HepG2 (cell line): ENCODE measurements around the gene RPRML. TPM values are rescaled to one million over a fixed set of nuclear protein-coding genes. Genes with fewer than 3 reads are reported as not detected.

Experiments
- ARNTL ChIP-seq: sonication (generic); formaldehyde crosslinking; IDR thresholded peaks from 2 replicates; pipeline ENCODE4 v1.4.0; 2020; ENCODE audit warnings: mild to moderate bottlenecking, missing genetic modification reagents
- CCAR2 ChIP-seq: fragments of 200-400 bp; formaldehyde crosslinking; optimal IDR thresholded peaks from 2 replicates; pipeline ENCODE3; 2018; ENCODE audit warnings: low read depth, mild to moderate bottlenecking, low read length, moderate library complexity
- CREB1 ChIP-seq, 2 experiments: fragments of 450-650 bp in 1 of 2; IDR thresholded peaks; 2 replicates each; pipeline ENCODE4 v1.6.1; 2016 to 2017; ENCODE audit warnings: control low read depth in 1 of 2, mild to moderate bottlenecking in 1 of 2, missing compliant biosample characterization in 1 of 2, missing genetic modification characterization in 1 of 2
- DR1 ChIP-seq: sonication (generic); formaldehyde crosslinking; IDR thresholded peaks from 2 replicates; pipeline ENCODE4 v1.8.0; 2021; ENCODE audit warnings: mild to moderate bottlenecking, missing genetic modification reagents, inconsistent platforms
- KDM5B ChIP-seq: sonication (generic); formaldehyde crosslinking; IDR thresholded peaks from 2 replicates; pipeline ENCODE4 v1.4.0; 2020; ENCODE audit warnings: missing genetic modification reagents, mild to moderate bottlenecking, borderline replicate concordance
- MAF1 ChIP-seq: sonication (generic); formaldehyde crosslinking; IDR thresholded peaks from 2 replicates; pipeline ENCODE4 v1.5.0; 2020; ENCODE audit warnings: missing genetic modification reagents, borderline replicate concordance
- MBNL3 ChIP-seq: fragments of 250-450 bp; sonication (Bioruptor Pico); conservative IDR thresholded peaks from 2 replicates; pipeline ENCODE4 v1.8.0; 2022; ENCODE audit warnings: mild to moderate bottlenecking, inconsistent platforms
- NFATC3 ChIP-seq: sonication (generic); formaldehyde crosslinking; IDR thresholded peaks from 2 replicates; pipeline ENCODE4 v1.5.1; 2020; ENCODE audit warnings: mild to moderate bottlenecking, missing genetic modification reagents
- REL ChIP-seq: sonication (generic); formaldehyde crosslinking; conservative IDR thresholded peaks from 2 replicates; pipeline ENCODE4 v1.8.0; 2022; ENCODE audit warnings: mild to moderate bottlenecking, missing genetic modification reagents, moderate library complexity
- RNF2 ChIP-seq: fragments of 450-650 bp; conservative IDR thresholded peaks from 2 replicates; pipeline ENCODE4 v1.6.1; 2016; ENCODE audit warnings: low read depth
- SALL1 ChIP-seq: sonication (generic); formaldehyde crosslinking; IDR thresholded peaks from 2 replicates; pipeline ENCODE4 v1.8.0; 2022; ENCODE audit warnings: mild to moderate bottlenecking, missing genetic modification reagents
- SALL2 ChIP-seq: sonication (generic); formaldehyde crosslinking; IDR thresholded peaks from 2 replicates; pipeline ENCODE4 v1.8.1; 2023; ENCODE audit warnings: mild to moderate bottlenecking, missing genetic modification reagents, inconsistent platforms
- SIN3A ChIP-seq: IDR thresholded peaks from 2 replicates; pipeline ENCODE4 v1.6.1; 2011; ENCODE audit warnings: low read depth, mild to moderate bottlenecking, control low read depth, low read length, borderline replicate concordance
- SMC3 ChIP-seq: IDR thresholded peaks from 2 replicates; pipeline ENCODE4 v1.6.1; 2011; ENCODE audit warnings: low read length, improper control_type of control experiment
- YEATS4 ChIP-seq: sonication (generic); formaldehyde crosslinking; IDR thresholded peaks from 2 replicates; pipeline ENCODE4 v1.4.0; 2020; ENCODE audit warnings: missing genetic modification reagents, borderline replicate concordance
- ZNF180 ChIP-seq: sonication (generic); formaldehyde crosslinking; IDR thresholded peaks from 2 replicates; pipeline ENCODE4 v1.4.0; 2020; ENCODE audit warnings: low read depth, missing genetic modification reagents, borderline replicate concordance
- ZNF3 ChIP-seq: IDR thresholded peaks from 2 replicates; pipeline ENCODE4 v1.7.0; 2017; ENCODE audit warnings: inconsistent platforms
- ZNF333 ChIP-seq: sonication (generic); formaldehyde crosslinking; IDR thresholded peaks from 2 replicates; pipeline ENCODE4 v1.4.0; 2020; ENCODE audit warnings: mild to moderate bottlenecking, missing genetic modification reagents, borderline replicate concordance
- ZNF709 ChIP-seq: sonication (generic); formaldehyde crosslinking; IDR thresholded peaks from 2 replicates; pipeline ENCODE4 v1.5.0; 2020; ENCODE audit warnings: mild to moderate bottlenecking, missing genetic modification reagents
- ZNF83 ChIP-seq: sonication (generic); formaldehyde crosslinking; IDR thresholded peaks from 2 replicates; pipeline ENCODE4 v1.4.0; 2020; ENCODE audit warnings: missing genetic modification reagents, mild to moderate bottlenecking, borderline replicate concordance
- polyA plus RNA-seq, 8 experiments: library from polyadenylated mRNA; depleted of rRNA in 3 of 8; stranded (reverse) in 7 of 8; unstranded in 1 of 8; fragments of >200 nt; fragmentation: Illumina TruSeq in 4 of 8; extraction: Trizol in 4 of 8; gene quantifications; 2 replicates each; pipeline versions ENCODE4 v1.2.1 to v1.2.3, GENCODE V29; 2011 to 2016; ENCODE audit warnings: low read depth in 4 of 8, missing spikeins in 1 of 8, mixed read lengths in 1 of 8; ENCODE audit not compliant: insufficient read depth in 1 of 8
- total RNA-seq, 5 experiments: library from RNA; depleted of rRNA; stranded (reverse); fragments of >200 nt; fragmentation: Illumina TruSeq; extraction: Trizol; gene quantifications; 2 replicates each; pipeline ENCODE4 v1.2.3, GENCODE V29; 2016; ENCODE audit warnings: low read depth in 1 of 5
- TF ChIP-seq, protein P1 (sequence below): sonication (generic); formaldehyde crosslinking; IDR thresholded peaks from 2 replicates; pipeline ENCODE4 v1.8.0; 2022; ENCODE audit warnings: mild to moderate bottlenecking, missing genetic modification reagents, moderate library complexity
- TF ChIP-seq, protein P2 (sequence below): IDR thresholded peaks from 2 replicates; pipeline ENCODE4 v1.6.1; 2016; ENCODE audit warnings: low read depth, control low read depth
- TF ChIP-seq, protein P3 (sequence below): sonication (generic); formaldehyde crosslinking; IDR thresholded peaks from 2 replicates; pipeline ENCODE4 v1.8.0; 2022; ENCODE audit warnings: missing genetic modification reagents, mild to moderate bottlenecking, borderline replicate concordance
- TF ChIP-seq, protein P4 (sequence below): sonication (generic); formaldehyde crosslinking; IDR thresholded peaks from 2 replicates; pipeline ENCODE4 v1.4.0; 2020; ENCODE audit warnings: missing genetic modification reagents

RPRML gene
- total and polyA plus RNA-seq, 2 of the 13 experiments (the other 11 are each of a cell fraction or from before 2014, with no cell fraction given) = not detected

DNA sequence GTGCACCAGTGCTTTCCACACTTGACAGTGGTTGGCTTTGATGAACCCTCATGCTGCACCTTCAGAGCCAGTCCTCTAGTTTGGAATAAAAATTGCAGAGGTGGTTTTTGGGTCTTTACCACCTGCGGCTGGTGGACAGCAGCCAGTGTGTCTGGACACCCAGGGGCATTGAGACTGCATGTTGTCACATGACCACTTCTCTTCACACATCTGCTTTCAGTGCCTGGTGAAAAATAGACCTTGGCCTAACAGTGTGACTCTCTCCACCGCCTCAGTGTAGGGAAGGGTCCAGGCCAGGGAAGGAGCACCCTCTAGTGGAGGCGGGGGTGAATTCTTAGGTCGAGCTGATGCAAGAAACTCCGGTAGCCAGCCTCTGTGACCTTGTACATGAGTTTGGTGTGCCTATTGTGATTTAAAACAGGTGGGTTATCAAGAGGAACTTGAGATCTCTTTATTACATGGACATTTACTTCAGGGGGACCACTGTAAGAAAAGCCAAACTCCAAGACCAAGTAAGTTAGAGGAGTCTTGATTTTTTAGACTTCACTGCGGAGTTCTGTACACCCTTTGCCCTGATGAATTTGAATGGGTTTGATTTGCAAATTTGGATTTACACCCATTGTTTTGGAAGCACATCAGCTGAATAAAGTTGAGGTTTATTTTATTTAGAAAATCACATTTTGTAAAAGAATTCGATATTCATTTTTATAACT lies 38.2 kb downstream of the RPRML start (continued):
- TF ChIP-seq YEATS4 (CRISPR knock-in tag) = 0 out of 2 replicates have a peak, but pooled peaks have one; percentile 37
- TF ChIP-seq ARNTL = no peak
- no peak for TF ChIP-seq ZNF709 (CRISPR knock-in tag)
- TF ChIP-seq ZNF333 (CRISPR knock-in tag) = no peak
- no peak for TF ChIP-seq ZNF3 (CRISPR knock-in tag)
- no peak for TF ChIP-seq CCAR2
- TF ChIP-seq ZNF180 (CRISPR knock-in tag) = no peak
- peak; percentile 37; the same call in 1 of the 2 replicates for TF ChIP-seq REL (CRISPR knock-in tag)
- no peak for TF ChIP-seq ZNF83 (CRISPR knock-in tag)
- TF ChIP-seq SMC3 = peak; percentile 94
- no peak for TF ChIP-seq NFATC3 (CRISPR knock-in tag)
- 0 out of 2 replicates have a peak, but pooled peaks have one; percentile 36 for TF ChIP-seq RNF2
- TF ChIP-seq MBNL3 (CRISPR knock-in tag) = no peak
- TF ChIP-seq, protein P1, sequence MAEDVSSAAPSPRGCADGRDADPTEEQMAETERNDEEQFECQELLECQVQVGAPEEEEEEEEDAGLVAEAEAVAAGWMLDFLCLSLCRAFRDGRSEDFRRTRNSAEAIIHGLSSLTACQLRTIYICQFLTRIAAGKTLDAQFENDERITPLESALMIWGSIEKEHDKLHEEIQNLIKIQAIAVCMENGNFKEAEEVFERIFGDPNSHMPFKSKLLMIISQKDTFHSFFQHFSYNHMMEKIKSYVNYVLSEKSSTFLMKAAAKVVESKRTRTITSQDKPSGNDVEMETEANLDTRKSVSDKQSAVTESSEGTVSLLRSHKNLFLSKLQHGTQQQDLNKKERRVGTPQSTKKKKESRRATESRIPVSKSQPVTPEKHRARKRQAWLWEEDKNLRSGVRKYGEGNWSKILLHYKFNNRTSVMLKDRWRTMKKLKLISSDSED (CRISPR knock-in tag) = no peak
- TF ChIP-seq SIN3A = no peak
- peak; percentile 66; the same call in 1 of the 2 replicates for TF ChIP-seq KDM5B (CRISPR knock-in tag)
- TF ChIP-seq, protein P2, sequence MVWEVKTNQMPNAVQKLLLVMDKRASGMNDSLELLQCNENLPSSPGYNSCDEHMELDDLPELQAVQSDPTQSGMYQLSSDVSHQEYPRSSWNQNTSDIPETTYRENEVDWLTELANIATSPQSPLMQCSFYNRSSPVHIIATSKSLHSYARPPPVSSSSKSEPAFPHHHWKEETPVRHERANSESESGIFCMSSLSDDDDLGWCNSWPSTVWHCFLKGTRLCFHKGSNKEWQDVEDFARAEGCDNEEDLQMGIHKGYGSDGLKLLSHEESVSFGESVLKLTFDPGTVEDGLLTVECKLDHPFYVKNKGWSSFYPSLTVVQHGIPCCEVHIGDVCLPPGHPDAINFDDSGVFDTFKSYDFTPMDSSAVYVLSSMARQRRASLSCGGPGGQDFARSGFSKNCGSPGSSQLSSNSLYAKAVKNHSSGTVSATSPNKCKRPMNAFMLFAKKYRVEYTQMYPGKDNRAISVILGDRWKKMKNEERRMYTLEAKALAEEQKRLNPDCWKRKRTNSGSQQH (CRISPR knock-in tag) = no peak
- peak; percentile 53 for TF ChIP-seq SALL1 (CRISPR knock-in tag)
- TF ChIP-seq, protein P3, sequence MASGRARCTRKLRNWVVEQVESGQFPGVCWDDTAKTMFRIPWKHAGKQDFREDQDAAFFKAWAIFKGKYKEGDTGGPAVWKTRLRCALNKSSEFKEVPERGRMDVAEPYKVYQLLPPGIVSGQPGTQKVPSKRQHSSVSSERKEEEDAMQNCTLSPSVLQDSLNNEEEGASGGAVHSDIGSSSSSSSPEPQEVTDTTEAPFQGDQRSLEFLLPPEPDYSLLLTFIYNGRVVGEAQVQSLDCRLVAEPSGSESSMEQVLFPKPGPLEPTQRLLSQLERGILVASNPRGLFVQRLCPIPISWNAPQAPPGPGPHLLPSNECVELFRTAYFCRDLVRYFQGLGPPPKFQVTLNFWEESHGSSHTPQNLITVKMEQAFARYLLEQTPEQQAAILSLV = no peak; the same call in 1 of the 2 replicates
- peak; percentile 59; the same call in 1 of the 2 replicates for TF ChIP-seq SALL2 (CRISPR knock-in tag)
- no peak for TF ChIP-seq DR1 (CRISPR knock-in tag)
- TF ChIP-seq, protein P4, sequence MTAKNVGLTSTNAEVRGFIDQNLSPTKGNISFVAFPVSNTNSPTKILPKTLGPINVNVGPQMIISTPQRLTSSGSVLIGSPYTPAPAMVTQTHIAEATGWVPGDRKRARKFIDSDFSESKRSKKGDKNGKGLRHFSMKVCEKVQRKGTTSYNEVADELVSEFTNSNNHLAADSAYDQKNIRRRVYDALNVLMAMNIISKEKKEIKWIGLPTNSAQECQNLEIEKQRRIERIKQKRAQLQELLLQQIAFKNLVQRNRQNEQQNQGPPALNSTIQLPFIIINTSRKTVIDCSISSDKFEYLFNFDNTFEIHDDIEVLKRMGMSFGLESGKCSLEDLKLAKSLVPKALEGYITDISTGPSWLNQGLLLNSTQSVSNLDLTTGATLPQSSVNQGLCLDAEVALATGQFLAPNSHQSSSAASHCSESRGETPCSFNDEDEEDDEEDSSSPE (CRISPR knock-in tag) = peak; percentile 35; the same call in 1 of the 2 replicates
- TF ChIP-seq CREB1 (IDR thresholded peaks at IDR 0.05) = 0 out of 2 replicates have a peak, but pooled peaks have one; percentile 30
- TF ChIP-seq CREB1 (CRISPR knock-in tag; IDR thresholded peaks at IDR 0.05) = no peak
- no peak for TF ChIP-seq MAF1 (CRISPR knock-in tag)
